A204.1 (cell line): ENCODE data around the gene TMC6.
"Not testable (repeated sequence)": the region's sequence is repeated elsewhere in the genome, so short reads cannot be mapped to it uniquely, and the experiment has no call there.

ENCODE experiments used
- FAIRE-seq: peaks from 2 replicates; lab custom pipeline; 2012; peaks lifted over from hg19 to GRCh38; lab: Jason Lieb, UNC

Gene TMC6

GRCh38 chr17:78123258-78123929 lies 5.2 kb downstream of the TMC6 start:
- no peak for FAIRE-seq

- FAIRE-seq, result no peak
Observed at GRCh38 chr17:78122931-78123249, 5.7 kb downstream of the TMC6 start.

- FAIRE-seq, result no peak
Observed at GRCh38 chr17:78122216-78122930, 6.2 kb downstream of the TMC6 start.

- FAIRE-seq, result no peak
Observed at GRCh38 chr17:78121801-78122215, 6.7 kb downstream of the TMC6 start.

GRCh38 chr17:78120971-78121800 lies 7.4 kb downstream of the TMC6 start:
- no peak for FAIRE-seq

- FAIRE-seq, result no peak
Observed at GRCh38 chr17:78120537-78120936, 8.0 kb downstream of the TMC6 start.

GRCh38 chr17:78118801-78119241 lies 9.7 kb downstream of the TMC6 start:
- no peak for FAIRE-seq

GRCh38 chr17:78117027-78117981 lies 11.3 kb downstream of the TMC6 start:
- FAIRE-seq, result no peak

- no peak for FAIRE-seq
Observed at GRCh38 chr17:78116411-78116810, 12.1 kb downstream of the TMC6 start.

GRCh38 chr17:78115803-78116202 lies 12.8 kb downstream of the TMC6 start:
- FAIRE-seq, result not testable (repeated sequence)

GRCh38 chr17:78114831-78115723 lies 13.5 kb downstream of the TMC6 start:
- no peak for FAIRE-seq

- FAIRE-seq, result no peak
Observed at GRCh38 chr17:78113804-78114785, 14.5 kb downstream of the TMC6 start.

- FAIRE-seq, result no peak
Observed at GRCh38 chr17:78112518-78113471, 15.8 kb downstream of the TMC6 start.

- FAIRE-seq, result no peak
Observed at GRCh38 chr17:78111727-78112517, 16.6 kb downstream of the TMC6 start.

GRCh38 chr17:78111016-78111726 lies 17.4 kb downstream of the TMC6 start:
- no peak for FAIRE-seq

- no peak for FAIRE-seq
Observed at GRCh38 chr17:78110363-78111015, 18.1 kb downstream of the TMC6 start.

GRCh38 chr17:78109489-78109761 lies 19.1 kb downstream of the TMC6 start:
- FAIRE-seq, result no peak
